Measurements from ENCODE around the gene TMEM129.
A peak's percentile ranks its signal among the peaks of the same experiment; 100 is the strongest.

TMEM129 gene

GRCh38 chr4:1721003-1721665 is at the start of gene TMEM129, which contains the start of gene TACC3:
TSS of gene TMEM129 (minus strand) at chr4:1721323. CDS start at chr4:1720837, 486 bp downstream.
TSS of gene TACC3 (plus strand) at chr4:1721521. CDS start at chr4:1723422, 1,901 bp downstream.
- DNase-seq (ENCODE audit: low spot score): peak; percentile 99

- DNase-seq (ENCODE audit: low spot score): no peak
These were observed 49.7 kb upstream of the TMEM129 start for GRCh38 chr4:1770791-1771231.

- DNase-seq (ENCODE audit: low spot score): no peak
These were observed 49.1 kb upstream of the TMEM129 start for GRCh38 chr4:1770245-1770644.

GRCh38 chr4:1769692-1770091 is 48.6 kb upstream of the TMEM129 start:
- no peak for DNase-seq (ENCODE audit: low spot score)

- no peak for DNase-seq (ENCODE audit: low spot score)
These were observed 47.4 kb upstream of the TMEM129 start for GRCh38 chr4:1768367-1769034.

GRCh38 chr4:1767770-1768366 is 46.7 kb upstream of the TMEM129 start:
- DNase-seq (ENCODE audit: low spot score): peak; percentile 62

GRCh38 chr4:1767061-1767769 is 46.1 kb upstream of the TMEM129 start:
- no peak for DNase-seq (ENCODE audit: low spot score)

- no peak for DNase-seq (ENCODE audit: low spot score)
These were observed 45.3 kb upstream of the TMEM129 start for GRCh38 chr4:1766106-1767060.

GRCh38 chr4:1765409-1766072 is 44.4 kb upstream of the TMEM129 start:
- DNase-seq (ENCODE audit: low spot score): no peak

- no peak for DNase-seq (ENCODE audit: low spot score)
These were observed 43.5 kb upstream of the TMEM129 start for GRCh38 chr4:1764670-1765069.

GRCh38 chr4:1763550-1764080 is 42.5 kb upstream of the TMEM129 start:
- peak; percentile 82 for DNase-seq (ENCODE audit: low spot score)

GRCh38 chr4:1763070-1763549 is 42.0 kb upstream of the TMEM129 start:
- no peak for DNase-seq (ENCODE audit: low spot score)

- no peak for DNase-seq (ENCODE audit: low spot score)
These were observed 41.3 kb upstream of the TMEM129 start for GRCh38 chr4:1762264-1763010.

- no peak for DNase-seq (ENCODE audit: low spot score)
These were observed 40.1 kb upstream of the TMEM129 start for GRCh38 chr4:1761130-1761689.

- no peak for DNase-seq (ENCODE audit: low spot score)
These were observed 39.5 kb upstream of the TMEM129 start for GRCh38 chr4:1760521-1761071.

- DNase-seq (ENCODE audit: low spot score): no peak
These were observed 38.7 kb upstream of the TMEM129 start for GRCh38 chr4:1759818-1760223.

- DNase-seq (ENCODE audit: low spot score): no peak
These were observed 38.2 kb upstream of the TMEM129 start for GRCh38 chr4:1759170-1759817.
